Panc1 (cell line): Measurements from ENCODE around the gene ATP8B2. TPM values are rescaled to one million over a fixed set of nuclear protein-coding genes. Genes with fewer than 3 reads are reported as not detected.
A peak's percentile ranks its signal among the peaks of the same experiment; 100 is the strongest.

Source experiments
- ATAC-seq: fragments of 200-7000 bp; cut with Tn5 transposase; 2 replicates; pipeline ENCODE4 v1.9.1; 2020; ENCODE audit warnings: mild to moderate bottlenecking, moderate library complexity
- BruUV-seq: library from RNA; stranded (reverse); fragments of 400-500 nt; replicated peaks from 2 replicates; lab custom pipeline; 2021; lab: Mats Ljungman, UMichigan
- CTCF ChIA-PET: fragments of 300-600 bp; sonication (Branson Sonifier 250); formaldehyde crosslinking; loops from one replicate; lab custom pipeline; 2022; ENCODE audit warnings: antibody characterized with exemption; lab: Charles Lee
- POLR2A ChIA-PET: fragments of 300-600 bp; sonication (Branson Sonifier 250); formaldehyde crosslinking; loops from one replicate; lab custom pipeline; 2022; ENCODE audit warnings: antibody characterized with exemption; lab: Charles Lee
- DNase-seq: peaks from one replicate; pipeline ENCODE4 v3.0.0-alpha.2; 2010; ENCODE audit warnings: low read depth, low spot score
- H3K27ac ChIP-seq: 2 replicates; pipeline ENCODE4 v1.5.1; 2011; ENCODE audit warnings: mild to moderate bottlenecking, low read length, inconsistent platforms
- H3K27me3 ChIP-seq: fragments of 200-500 bp; sonication (Bioruptor generic); 2 replicates; pipeline ENCODE4 v1.6.0; 2014; ENCODE audit warnings: low read length, inconsistent platforms; ENCODE audit not compliant: control insufficient read depth, insufficient read depth
- H3K36me3 ChIP-seq: fragments of 200-500 bp; sonication (Bioruptor generic); 2 replicates; pipeline ENCODE4 v1.5.1; 2014; ENCODE audit warnings: inconsistent platforms, mild to moderate bottlenecking, low read length, moderate library complexity; ENCODE audit not compliant: control insufficient read depth, insufficient read depth
- H3K4me1 ChIP-seq: 2 replicates; pipeline ENCODE4 v1.5.1; 2011; ENCODE audit warnings: inconsistent platforms, mild to moderate bottlenecking, low read length, moderate library complexity; ENCODE audit not compliant: control insufficient read depth, insufficient read depth
- H3K4me3 ChIP-seq, 2 experiments: 2 replicates each; pipeline ENCODE4 v1.5.1; 2011 to 2012; ENCODE audit warnings: low read depth in 2 of 2, low read length in 2 of 2, mild to moderate bottlenecking in 2 of 2, inconsistent platforms in 1 of 2, moderate library complexity in 1 of 2
- H3K9me3 ChIP-seq: fragments of 200-500 bp; sonication (Bioruptor generic); 2 replicates; pipeline ENCODE4 v1.5.1; 2014; ENCODE audit warnings: low read depth, mild to moderate bottlenecking, inconsistent platforms, low read length, moderate library complexity; ENCODE audit not compliant: control insufficient read depth, insufficient read depth
- POLR2AphosphoS5 ChIP-seq: IDR thresholded peaks from 2 replicates; pipeline ENCODE4 v1.6.1; 2012; ENCODE audit warnings: mild to moderate bottlenecking, low read depth, low read length, moderate library complexity
- SIN3A ChIP-seq: IDR thresholded peaks from 2 replicates; pipeline ENCODE4 v1.6.1; 2012; ENCODE audit warnings: low read depth, mild to moderate bottlenecking, low read length, moderate library complexity, borderline replicate concordance; ENCODE audit not compliant: insufficient read depth
- TCF7L2 ChIP-seq: IDR thresholded peaks from 2 replicates; pipeline ENCODE4 v1.6.1; 2011; ENCODE audit warnings: mild to moderate bottlenecking, low read depth, low read length, inconsistent platforms
- in situ Hi-C: cut with HindIII; loops from 2 replicates; pipeline ENCODE4 v1.10.0; 2016; ENCODE audit warnings: low sequenced_read_pairs, low pct_unique_long_range_greater_than_20kb
- intact Hi-C: fragments of 100-400 bp; cut with micrococcal nuclease; formaldehyde crosslinking; loops from one replicate; pipeline ENCODE4 v1.10.0; 2022; ENCODE audit not compliant: unreplicated experiment
- total RNA-seq: library from RNA; stranded (reverse); gene quantifications from one replicate; pipeline ENCODE4 v1.2.1, GENCODE V29; 2021; ENCODE audit not compliant: unreplicated experiment
- TF ChIP-seq, protein P1 (sequence below): fragments of 450-650 bp; IDR thresholded peaks from 2 replicates; pipeline ENCODE4 v1.5.1; 2017; ENCODE audit warnings: mild to moderate bottlenecking
- TF ChIP-seq, protein P2 (sequence below), 2 experiments: IDR thresholded peaks; 2 replicates each; pipeline ENCODE4 v1.6.1; 2011 to 2012; ENCODE audit warnings: low read depth in 2 of 2, control low read depth in 1 of 2, low read length in 1 of 2, mild to moderate bottlenecking in 1 of 2, moderate library complexity in 1 of 2; ENCODE audit not compliant: insufficient read depth in 1 of 2

ATP8B2 gene
- total RNA-seq, 1 experiment from 2014 or later = 14.7 TPM

DNA sequence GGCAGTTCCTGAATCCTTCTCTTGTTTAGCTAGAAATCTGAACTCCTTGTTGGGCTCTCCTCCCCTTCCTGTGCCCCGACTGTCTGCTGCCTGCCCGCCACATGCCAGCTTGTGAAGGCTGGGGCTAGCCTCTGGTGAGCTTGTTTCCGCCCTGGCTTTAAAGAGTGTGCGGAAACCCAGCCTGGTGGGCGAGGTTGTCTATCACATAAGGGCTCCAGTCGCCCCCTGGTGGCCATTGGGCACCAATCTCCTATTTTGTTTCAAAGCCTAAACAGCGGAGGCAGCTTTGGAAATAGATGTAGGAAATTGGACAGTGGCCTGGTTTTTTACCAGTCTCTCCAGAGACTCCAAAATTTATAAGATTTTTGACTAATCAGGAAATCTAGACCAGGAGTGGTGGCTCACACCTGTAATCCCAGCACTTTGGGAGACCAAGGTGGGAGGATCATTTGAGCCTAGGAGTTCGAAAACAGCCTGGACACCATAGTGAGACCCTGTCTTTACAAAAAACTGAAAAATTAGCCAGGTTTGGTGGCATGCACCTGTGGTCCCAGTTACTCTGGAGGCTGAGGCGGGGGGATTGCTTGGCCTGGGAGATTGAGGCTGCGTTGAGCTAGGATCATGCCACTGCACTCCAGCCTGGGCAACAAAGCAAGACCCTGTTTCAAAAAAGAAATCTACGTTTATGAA lies 9.8 kb downstream of the ATP8B2 start:
- POLR2A ChIA-PET = interaction anchor here (0.7 kb wide), 1 partner anchor 333 kb away, joined by 4 read pairs; no protein-coding TSS in a partner anchor
- ATAC-seq = peak; percentile 89
- H3K27me3 ChIP-seq = no peaks in the 10 kb centered on the region
- no peaks in the 10 kb centered on the region for H3K4me1 ChIP-seq
- BruUV-seq = no TSS peak
- no peak for DNase-seq
- in situ Hi-C loops = no loop called here
- no peak overlapping the region for H3K4me3 ChIP-seq
- H3K27ac ChIP-seq = no peak overlapping the region
- intact Hi-C loops = loop anchor here (10.0 kb wide), 1 partner anchor 140 kb away; the partner anchor contains the start of gene TPM3
- H3K9me3 ChIP-seq = no peaks in the 10 kb centered on the region
- CTCF ChIA-PET = interaction anchor here (0.5 to 2.5 kb wide), 10 partner anchors 9 to 263 kb away, joined by 3 to 20 read pairs (median 6); partner anchors contain the start of gene ATP8B2
- no peaks in the 10 kb centered on the region for H3K36me3 ChIP-seq
- TF ChIP-seq SIN3A (no peak), TCF7L2 (no peak)
- TF ChIP-seq, protein P1, sequence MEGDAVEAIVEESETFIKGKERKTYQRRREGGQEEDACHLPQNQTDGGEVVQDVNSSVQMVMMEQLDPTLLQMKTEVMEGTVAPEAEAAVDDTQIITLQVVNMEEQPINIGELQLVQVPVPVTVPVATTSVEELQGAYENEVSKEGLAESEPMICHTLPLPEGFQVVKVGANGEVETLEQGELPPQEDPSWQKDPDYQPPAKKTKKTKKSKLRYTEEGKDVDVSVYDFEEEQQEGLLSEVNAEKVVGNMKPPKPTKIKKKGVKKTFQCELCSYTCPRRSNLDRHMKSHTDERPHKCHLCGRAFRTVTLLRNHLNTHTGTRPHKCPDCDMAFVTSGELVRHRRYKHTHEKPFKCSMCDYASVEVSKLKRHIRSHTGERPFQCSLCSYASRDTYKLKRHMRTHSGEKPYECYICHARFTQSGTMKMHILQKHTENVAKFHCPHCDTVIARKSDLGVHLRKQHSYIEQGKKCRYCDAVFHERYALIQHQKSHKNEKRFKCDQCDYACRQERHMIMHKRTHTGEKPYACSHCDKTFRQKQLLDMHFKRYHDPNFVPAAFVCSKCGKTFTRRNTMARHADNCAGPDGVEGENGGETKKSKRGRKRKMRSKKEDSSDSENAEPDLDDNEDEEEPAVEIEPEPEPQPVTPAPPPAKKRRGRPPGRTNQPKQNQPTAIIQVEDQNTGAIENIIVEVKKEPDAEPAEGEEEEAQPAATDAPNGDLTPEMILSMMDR = peak; percentile 95
- TF ChIP-seq, protein P2, sequence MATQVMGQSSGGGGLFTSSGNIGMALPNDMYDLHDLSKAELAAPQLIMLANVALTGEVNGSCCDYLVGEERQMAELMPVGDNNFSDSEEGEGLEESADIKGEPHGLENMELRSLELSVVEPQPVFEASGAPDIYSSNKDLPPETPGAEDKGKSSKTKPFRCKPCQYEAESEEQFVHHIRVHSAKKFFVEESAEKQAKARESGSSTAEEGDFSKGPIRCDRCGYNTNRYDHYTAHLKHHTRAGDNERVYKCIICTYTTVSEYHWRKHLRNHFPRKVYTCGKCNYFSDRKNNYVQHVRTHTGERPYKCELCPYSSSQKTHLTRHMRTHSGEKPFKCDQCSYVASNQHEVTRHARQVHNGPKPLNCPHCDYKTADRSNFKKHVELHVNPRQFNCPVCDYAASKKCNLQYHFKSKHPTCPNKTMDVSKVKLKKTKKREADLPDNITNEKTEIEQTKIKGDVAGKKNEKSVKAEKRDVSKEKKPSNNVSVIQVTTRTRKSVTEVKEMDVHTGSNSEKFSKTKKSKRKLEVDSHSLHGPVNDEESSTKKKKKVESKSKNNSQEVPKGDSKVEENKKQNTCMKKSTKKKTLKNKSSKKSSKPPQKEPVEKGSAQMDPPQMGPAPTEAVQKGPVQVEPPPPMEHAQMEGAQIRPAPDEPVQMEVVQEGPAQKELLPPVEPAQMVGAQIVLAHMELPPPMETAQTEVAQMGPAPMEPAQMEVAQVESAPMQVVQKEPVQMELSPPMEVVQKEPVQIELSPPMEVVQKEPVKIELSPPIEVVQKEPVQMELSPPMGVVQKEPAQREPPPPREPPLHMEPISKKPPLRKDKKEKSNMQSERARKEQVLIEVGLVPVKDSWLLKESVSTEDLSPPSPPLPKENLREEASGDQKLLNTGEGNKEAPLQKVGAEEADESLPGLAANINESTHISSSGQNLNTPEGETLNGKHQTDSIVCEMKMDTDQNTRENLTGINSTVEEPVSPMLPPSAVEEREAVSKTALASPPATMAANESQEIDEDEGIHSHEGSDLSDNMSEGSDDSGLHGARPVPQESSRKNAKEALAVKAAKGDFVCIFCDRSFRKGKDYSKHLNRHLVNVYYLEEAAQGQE (IDR thresholded peaks at IDR 0.05; ENCODE audit: insufficient read depth in 1 of 2, low read depth in 2 of 2, low read length in 1 of 2) = 0 out of 4 replicates have a peak, but pooled peaks of 1 of the 2 experiments have one; percentile 11

DNA sequence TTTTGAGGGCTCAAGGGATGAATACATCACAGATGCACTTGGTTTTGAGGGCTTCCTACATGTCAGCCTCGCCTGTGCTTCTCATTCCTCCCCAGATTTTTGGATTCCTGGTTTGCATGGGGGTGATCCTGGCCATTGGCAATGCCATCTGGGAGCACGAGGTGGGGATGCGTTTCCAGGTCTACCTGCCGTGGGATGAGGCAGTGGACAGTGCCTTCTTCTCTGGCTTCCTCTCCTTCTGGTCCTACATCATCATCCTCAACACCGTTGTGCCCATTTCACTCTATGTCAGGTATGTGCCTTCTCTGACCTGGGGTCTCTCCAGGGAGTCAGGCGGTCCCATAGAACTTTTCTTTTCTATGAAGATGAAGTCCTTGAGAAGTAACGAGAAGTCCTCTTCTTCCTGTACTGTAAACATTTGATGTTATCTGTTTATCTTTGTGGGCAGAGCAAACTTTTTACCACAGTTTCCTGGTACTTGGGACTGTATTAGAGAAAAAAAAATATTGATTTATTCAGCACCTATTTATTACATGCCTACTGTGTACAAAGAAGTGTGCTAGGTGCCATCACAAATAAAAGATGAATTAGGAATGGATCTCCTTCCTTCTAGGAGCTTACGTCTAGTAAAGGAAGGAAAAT lies 12.0 kb downstream of the ATP8B2 start:
- ATAC-seq (no peak), DNase-seq (no peak)
- POLR2A ChIA-PET = no interaction called here
- CTCF ChIA-PET = interaction anchor here (0.6 kb wide), 2 partner anchors 11 to 62 kb away, joined by 4 to 7 read pairs; no protein-coding TSS in a partner anchor
- intact Hi-C loops (loop anchor here (10.0 kb wide), 1 partner anchor 143 kb away; the partner anchor contains the start of gene TPM3), in situ Hi-C loops (no loop called here)
- Histone ChIP-seq H3K27me3 (no peaks in the 10 kb centered on the region), H3K4me1 (no peaks in the 10 kb centered on the region), H3K9me3 (no peaks in the 10 kb centered on the region), H3K36me3 (no peaks in the 10 kb centered on the region), H3K4me3 (no peak overlapping the region), H3K27ac (no peak overlapping the region)
- no peak for TF ChIP-seq TCF7L2
- BruUV-seq = no TSS peak

DNA sequence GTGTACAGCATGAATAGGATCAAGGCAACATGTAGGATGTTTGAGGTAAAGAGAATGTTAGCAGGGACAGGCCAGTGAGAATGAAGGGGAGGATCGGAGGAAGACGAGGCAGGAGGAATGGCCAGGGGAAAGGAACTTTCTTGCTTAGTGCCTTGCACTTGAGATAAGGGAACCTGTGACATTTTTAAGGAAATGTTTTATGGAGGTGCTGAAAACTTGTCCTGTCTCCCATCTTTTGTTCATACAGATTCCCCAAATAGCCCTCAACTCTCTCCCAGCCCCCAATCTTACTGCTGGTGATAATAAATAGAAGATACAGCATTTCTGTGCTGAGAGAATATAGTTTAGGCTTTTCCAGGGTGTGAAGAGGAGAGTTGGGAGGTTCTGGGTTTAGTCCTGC lies 13.6 kb downstream of the ATP8B2 start:
- ATAC-seq (no peak), DNase-seq (no peak)
- intact Hi-C loops = loop anchor here (10.0 kb wide), 1 partner anchor 144 kb away; the partner anchor contains the start of gene TPM3
- BruUV-seq = no TSS peak
- TF ChIP-seq POLR2AphosphoS5 = no peak
- no peak for TF ChIP-seq TCF7L2
- TF ChIP-seq, protein P1 = no peak
- TF ChIP-seq, protein P2 (IDR thresholded peaks at IDR 0.05; ENCODE audit: insufficient read depth in 1 of 2, low read depth in 2 of 2, low read length in 1 of 2) = no peak
- TF ChIP-seq SIN3A = no peak
- Histone ChIP-seq H3K4me3 (no peak overlapping the region), H3K9me3 (no peaks in the 10 kb centered on the region), H3K4me1 (no peaks in the 10 kb centered on the region), H3K27me3 (no peaks in the 10 kb centered on the region), H3K27ac (no peak overlapping the region), H3K36me3 (no peaks in the 10 kb centered on the region)
- in situ Hi-C loops = no loop called here
- CTCF ChIA-PET = no interaction called here
- POLR2A ChIA-PET = no interaction called here
